ENCODE results near the gene TPCN1.

DNA sequence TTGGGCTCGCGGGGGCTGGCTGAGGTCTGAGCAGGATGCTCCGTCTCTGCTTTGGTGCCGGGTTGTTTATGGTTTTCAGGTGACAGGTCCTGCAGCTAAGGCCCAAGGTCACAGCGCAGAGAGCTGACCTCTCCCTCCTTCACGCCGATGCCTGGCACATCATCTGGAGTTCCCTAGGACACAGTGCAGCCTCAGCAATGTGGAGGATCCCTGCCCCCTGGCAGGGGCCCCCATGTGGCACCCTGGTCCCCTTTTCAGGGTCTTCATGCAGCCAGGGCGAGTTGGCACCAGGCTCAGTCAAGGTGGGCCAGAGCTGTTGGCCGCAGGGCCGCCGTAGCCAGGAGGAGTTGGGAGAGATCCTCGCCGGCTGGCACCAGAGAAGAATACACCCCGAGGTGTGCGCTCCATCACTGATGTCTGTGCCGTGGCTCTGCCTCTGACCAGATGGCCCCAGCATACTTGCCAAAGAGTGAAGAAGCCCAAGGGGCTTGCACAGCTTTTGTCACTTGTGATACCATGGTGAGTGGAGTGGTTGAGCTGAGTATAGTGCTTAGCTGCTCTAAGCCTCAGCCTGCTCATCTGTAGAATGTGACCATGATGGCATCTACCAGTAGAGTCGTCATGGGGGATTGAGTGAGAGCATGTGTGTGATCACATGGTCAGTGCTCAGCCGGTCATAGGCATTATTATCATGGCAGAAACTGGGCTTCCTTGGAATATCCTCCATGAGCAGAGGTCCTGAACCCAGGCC is 11.0 kb downstream of the TPCN1 start:
- TF ChIP-seq, protein P1, sequence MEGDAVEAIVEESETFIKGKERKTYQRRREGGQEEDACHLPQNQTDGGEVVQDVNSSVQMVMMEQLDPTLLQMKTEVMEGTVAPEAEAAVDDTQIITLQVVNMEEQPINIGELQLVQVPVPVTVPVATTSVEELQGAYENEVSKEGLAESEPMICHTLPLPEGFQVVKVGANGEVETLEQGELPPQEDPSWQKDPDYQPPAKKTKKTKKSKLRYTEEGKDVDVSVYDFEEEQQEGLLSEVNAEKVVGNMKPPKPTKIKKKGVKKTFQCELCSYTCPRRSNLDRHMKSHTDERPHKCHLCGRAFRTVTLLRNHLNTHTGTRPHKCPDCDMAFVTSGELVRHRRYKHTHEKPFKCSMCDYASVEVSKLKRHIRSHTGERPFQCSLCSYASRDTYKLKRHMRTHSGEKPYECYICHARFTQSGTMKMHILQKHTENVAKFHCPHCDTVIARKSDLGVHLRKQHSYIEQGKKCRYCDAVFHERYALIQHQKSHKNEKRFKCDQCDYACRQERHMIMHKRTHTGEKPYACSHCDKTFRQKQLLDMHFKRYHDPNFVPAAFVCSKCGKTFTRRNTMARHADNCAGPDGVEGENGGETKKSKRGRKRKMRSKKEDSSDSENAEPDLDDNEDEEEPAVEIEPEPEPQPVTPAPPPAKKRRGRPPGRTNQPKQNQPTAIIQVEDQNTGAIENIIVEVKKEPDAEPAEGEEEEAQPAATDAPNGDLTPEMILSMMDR (conservative IDR thresholded peaks at IDR 0.05) = no peak
- TF ChIP-seq EZH2 (IDR thresholded peaks at IDR 0.05; ENCODE audit: low read depth) = no peak

All from PC-9 (cell line).